Measurements from ENCODE around the gene EIF4G1. TPM values are rescaled to one million over a fixed set of nuclear protein-coding genes. Genes with fewer than 3 reads are reported as not detected.

Gene EIF4G1
- total RNA-seq, 1 donor from 2014 or later, result 254 TPM

DNA sequence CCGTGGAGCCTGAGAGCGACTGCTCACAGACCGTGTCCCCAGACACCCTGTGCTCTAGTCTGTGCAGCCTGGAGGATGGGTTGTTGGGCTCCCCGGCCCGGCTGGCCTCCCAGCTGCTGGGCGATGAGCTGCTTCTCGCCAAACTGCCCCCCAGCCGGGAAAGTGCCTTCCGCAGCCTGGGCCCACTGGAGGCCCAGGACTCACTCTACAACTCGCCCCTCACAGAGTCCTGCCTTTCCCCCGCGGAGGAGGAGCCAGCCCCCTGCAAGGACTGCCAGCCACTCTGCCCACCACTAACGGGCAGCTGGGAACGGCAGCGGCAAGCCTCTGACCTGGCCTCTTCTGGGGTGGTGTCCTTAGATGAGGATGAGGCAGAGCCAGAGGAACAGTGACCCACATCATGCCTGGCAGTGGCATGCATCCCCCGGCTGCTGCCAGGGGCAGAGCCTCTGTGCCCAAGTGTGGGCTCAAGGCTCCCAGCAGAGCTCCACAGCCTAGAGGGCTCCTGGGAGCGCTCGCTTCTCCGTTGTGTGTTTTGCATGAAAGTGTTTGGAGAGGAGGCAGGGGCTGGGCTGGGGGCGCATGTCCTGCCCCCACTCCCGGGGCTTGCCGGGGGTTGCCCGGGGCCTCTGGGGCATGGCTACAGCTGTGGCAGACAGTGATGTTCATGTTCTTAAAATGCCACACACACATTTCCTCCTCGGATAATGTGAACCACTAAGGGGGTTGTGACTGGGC is 30.3 kb downstream of the EIF4G1 start:
- DNase-seq, result no peak
- intact Hi-C loops (cut with DNase I), result no loop called here
- ATAC-seq (ENCODE audit: poor library complexity), result no peak

GRCh38 chr3:184345317-184346144 is 31.1 kb downstream of the EIF4G1 start:
- ATAC-seq (ENCODE audit: poor library complexity) (peak; percentile 83), DNase-seq (peak; percentile 73)
- intact Hi-C loops (cut with DNase I), result no loop called here

GRCh38 chr3:184346480-184347190 is 32.2 kb downstream of the EIF4G1 start:
- DNase-seq (no peak), ATAC-seq (ENCODE audit: poor library complexity) (no peak)
- intact Hi-C loops (cut with DNase I), result no loop called here

- intact Hi-C loops (cut with DNase I), result no loop called here
- DNase-seq (no peak), ATAC-seq (ENCODE audit: poor library complexity) (no peak)
These were observed 33.1 kb downstream of the EIF4G1 start for GRCh38 chr3:184347321-184348056.

GRCh38 chr3:184348057-184348382 is 33.6 kb downstream of the EIF4G1 start:
- ATAC-seq (ENCODE audit: poor library complexity) (no peak), DNase-seq (no peak)
- intact Hi-C loops (cut with DNase I), result no loop called here

DNA sequence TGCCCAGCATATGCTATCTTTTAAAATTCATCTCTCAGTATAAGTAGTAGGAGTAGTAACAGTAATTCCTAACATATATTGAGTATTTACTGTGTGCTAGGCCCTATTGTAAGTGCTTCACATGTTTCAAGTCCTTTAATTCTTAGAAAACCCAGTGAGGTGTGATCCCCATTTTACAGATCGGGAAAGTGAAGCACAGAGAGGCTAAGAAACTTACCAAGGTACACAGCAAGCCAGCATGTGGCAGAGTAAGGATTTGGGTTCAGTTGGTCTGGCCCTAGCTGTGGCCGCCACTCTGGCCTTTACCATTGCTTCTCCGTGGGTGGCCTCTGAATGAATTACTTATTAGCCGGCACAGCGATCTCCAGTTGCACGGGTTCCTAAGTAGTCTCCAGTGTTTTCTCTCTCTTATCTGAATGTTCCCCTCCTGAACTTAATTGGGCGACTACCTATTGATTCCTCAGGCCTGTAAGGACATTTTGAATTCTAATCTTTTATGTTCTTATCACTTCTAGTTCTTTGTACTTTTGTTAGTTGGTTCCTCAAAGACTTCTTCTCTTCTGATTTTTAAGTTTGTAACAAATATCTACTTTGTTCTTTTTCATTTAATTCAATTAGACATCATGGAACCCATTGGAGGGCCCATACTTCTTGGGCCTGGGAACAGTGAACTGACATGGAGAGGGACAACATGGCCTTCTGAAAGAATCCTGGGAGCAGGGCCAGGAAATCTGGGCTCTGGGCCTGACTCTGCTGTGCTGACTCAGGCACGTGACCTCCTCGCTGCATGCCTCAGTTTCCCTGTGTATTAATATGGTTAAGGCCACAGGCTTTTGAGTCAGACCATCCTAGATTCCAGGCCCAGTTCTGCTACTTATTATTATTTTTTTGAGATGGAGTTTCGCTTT is 35.4 kb downstream of the EIF4G1 start:
- DNase-seq, result no peak
- no peak for ATAC-seq (ENCODE audit: poor library complexity)
- intact Hi-C loops (cut with DNase I), result no loop called here

DNA sequence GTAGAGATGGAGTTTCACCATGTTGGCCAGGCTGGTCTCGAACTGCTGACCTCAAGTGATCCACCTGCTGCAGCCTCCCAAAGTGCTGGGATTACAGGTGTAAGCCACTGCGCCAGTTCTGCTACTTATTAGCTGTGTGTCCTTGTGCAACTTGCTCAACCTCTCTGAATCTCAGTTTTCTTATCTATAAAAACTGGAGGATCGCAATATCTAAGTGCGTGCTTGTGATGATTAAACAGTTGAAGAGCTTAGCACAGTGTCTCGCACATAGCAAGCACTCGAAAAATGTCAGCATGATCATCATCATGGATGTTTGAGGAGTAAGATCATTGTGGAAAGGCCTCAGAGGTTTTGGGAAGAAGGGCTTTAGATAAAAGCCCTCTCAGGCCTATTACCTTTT is 36.2 kb downstream of the EIF4G1 start:
- intact Hi-C loops (cut with DNase I), result no loop called here
- ATAC-seq (ENCODE audit: poor library complexity) (no peak), DNase-seq (no peak)

GRCh38 chr3:184351511-184352148 is 37.2 kb downstream of the EIF4G1 start:
- intact Hi-C loops (cut with DNase I), result no loop called here
- no peak for ATAC-seq (ENCODE audit: poor library complexity)
- no peak for DNase-seq

- intact Hi-C loops (cut with DNase I), result no loop called here
- DNase-seq, result no peak
- peak; percentile 9 for ATAC-seq (ENCODE audit: poor library complexity)
These were observed 37.9 kb downstream of the EIF4G1 start for GRCh38 chr3:184352149-184352785.

DNA sequence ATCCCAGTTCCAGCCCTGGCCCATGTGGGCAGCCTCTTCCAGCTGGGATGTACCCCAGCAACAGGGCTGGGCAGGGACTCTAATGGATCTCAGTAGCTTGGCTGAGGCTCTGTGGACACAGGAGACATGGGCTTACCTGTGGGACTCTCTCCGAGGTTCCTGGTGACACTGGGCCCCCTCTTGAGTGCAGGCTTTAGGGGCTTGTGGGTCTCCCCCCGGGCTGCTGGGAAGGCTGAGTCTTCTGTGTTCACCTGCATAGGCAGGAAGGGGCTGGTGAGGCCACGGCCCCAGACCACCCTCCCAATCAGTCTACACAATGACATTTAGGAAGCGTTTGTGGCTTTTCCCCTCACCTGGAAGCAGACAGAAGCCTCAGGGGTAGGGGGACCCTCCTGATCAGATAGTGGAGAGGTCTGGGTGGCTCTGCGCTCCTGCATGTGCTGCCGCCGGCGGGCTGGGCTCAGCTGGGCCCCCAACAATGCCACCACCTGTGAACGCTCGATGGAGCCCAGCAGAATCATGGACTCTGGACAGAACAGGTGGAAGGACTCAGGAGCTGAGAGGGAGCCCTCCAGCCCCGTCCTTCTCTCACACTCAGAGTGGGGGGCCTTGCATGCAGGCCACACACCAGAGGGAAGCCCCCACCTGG is 38.6 kb downstream of the EIF4G1 start:
- DNase-seq, result no peak
- no peak for ATAC-seq (ENCODE audit: poor library complexity)
- intact Hi-C loops (cut with DNase I), result no loop called here

- ATAC-seq (ENCODE audit: poor library complexity), result no peak
- intact Hi-C loops (cut with DNase I), result no loop called here
These were observed 39.1 kb downstream of the EIF4G1 start for GRCh38 chr3:184353546-184353941.

DNA sequence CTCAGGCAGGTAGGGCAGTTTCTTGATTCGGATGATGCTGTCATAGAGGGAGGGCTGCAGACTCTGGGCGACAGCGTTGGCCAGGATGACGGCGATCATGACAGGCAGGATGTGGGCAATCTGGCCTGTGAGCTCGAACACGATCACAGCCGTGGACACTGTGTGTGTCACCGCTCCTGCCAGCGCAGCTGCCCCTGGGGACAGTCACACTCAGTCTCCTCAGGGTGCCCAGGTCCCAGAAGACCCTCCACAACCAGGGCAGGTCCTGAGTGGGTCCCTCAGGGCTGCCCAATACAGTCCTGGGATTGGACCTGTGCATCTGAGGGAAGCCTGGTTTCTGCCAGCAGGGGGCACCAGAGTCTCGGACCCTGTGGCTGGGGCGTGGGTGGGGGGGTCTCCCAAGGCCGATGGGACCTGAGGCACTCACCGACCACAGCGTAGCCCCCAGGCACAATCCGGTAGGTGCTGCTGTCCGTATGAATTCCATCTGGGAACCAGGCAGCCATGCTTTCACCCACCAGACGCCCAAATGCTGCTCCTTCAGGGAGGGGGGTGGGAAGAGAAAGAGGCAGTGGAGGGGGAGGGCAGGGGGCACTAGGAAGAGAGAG is 39.8 kb downstream of the EIF4G1 start:
- DNase-seq (peak; percentile 77), ATAC-seq (ENCODE audit: poor library complexity) (peak; percentile 38)
- intact Hi-C loops (cut with DNase I), result no loop called here

More at GRCh38 chr3:184353546-184353941, 39.1 kb downstream of the EIF4G1 start:
- no peak for DNase-seq

DNA sequence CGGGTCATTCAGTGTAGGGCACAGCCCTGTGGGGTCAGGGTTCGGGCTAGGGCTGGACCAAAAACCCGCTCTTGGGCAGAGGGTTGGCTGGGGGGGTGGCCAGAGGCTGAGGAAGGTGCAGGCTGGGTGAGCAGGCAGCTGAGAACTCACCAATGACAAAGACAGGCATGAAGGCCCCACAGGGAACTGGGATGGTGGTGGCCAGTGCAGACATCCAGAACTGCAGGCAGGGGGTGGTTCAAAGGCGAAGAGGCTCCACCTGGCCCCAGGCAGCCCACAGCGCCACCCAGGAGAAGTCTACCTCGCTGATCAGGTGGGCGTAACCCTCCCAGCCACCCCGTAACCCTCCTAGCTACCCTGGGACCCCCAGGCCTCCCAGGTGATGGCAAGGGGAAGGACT is 40.3 kb downstream of the EIF4G1 start:
- ATAC-seq (ENCODE audit: poor library complexity), result no peak
- DNase-seq, result no peak
- intact Hi-C loops (cut with DNase I), result no loop called here

- DNase-seq, result no peak
- intact Hi-C loops (cut with DNase I), result no loop called here
These were observed 41.0 kb downstream of the EIF4G1 start for GRCh38 chr3:184355261-184356040.

GRCh38 chr3:184357248-184358123 is 43.1 kb downstream of the EIF4G1 start:
- no peak for ATAC-seq (ENCODE audit: poor library complexity)
- intact Hi-C loops (cut with DNase I), result no loop called here
- no peak for DNase-seq

More at GRCh38 chr3:184355261-184356040, 41.0 kb downstream of the EIF4G1 start:
- ATAC-seq (ENCODE audit: poor library complexity), result no peak
